K562 (cell line): ENCODE results near the gene PRPH2. TPM values are rescaled to one million over a fixed set of nuclear protein-coding genes. Genes with fewer than 3 reads are reported as not detected.

Experiments
- CHD1 ChIP-seq: fragments of 200-600 bp; sonication (generic); IDR thresholded peaks from one replicate; pipeline ENCODE4 v1.6.1; 2012; ENCODE audit warnings: mild to moderate bottlenecking, moderate library complexity, low read length, inconsistent platforms
- DPF2 ChIP-seq: fragments of 450-650 bp; IDR thresholded peaks from 2 replicates; pipeline ENCODE4 v1.6.1; 2016
- E2F1 ChIP-seq: sonication (generic); formaldehyde crosslinking; IDR thresholded peaks from 2 replicates; pipeline ENCODE4 v1.8.1; 2023; ENCODE audit warnings: mild to moderate bottlenecking, missing genetic modification reagents, moderate library complexity
- E2F5 ChIP-seq: sonication (generic); formaldehyde crosslinking; IDR thresholded peaks from 2 replicates; pipeline ENCODE4 v1.8.0; 2022; ENCODE audit warnings: mild to moderate bottlenecking, missing genetic modification reagents
- ILF3 ChIP-seq: fragments of 450-650 bp; IDR thresholded peaks from 2 replicates; pipeline ENCODE4 v1.6.1; 2018; ENCODE audit warnings: antibody characterized with exemption, mild to moderate bottlenecking, moderate library complexity, borderline replicate concordance
- NONO ChIP-seq, 2 experiments: fragments of 200-400 bp in 1 of 2; fragments of 450-650 bp in 1 of 2; formaldehyde crosslinking in 1 of 2; IDR thresholded peaks; 2 replicates each; pipeline ENCODE4 v1.6.1; 2017; ENCODE audit warnings: low read depth in 2 of 2, mild to moderate bottlenecking in 2 of 2, moderate library complexity in 2 of 2, low read length in 1 of 2
- NR2C2 ChIP-seq, 2 experiments: fragments of 200-800 bp in 1 of 2; sonication (Bioruptor generic) in 1 of 2; sonication (generic) in 1 of 2; formaldehyde crosslinking in 1 of 2; IDR thresholded peaks; 2 replicates each; pipeline versions ENCODE4 v1.6.1 to v1.8.0; 2016 to 2022; ENCODE audit warnings: mild to moderate bottlenecking in 1 of 2, missing compliant biosample characterization in 1 of 2, missing genetic modification characterization in 1 of 2, missing genetic modification reagents in 1 of 2
- PHF8 ChIP-seq: fragments of 200-600 bp; sonication (generic); IDR thresholded peaks from 2 replicates; pipeline ENCODE4 v1.6.1; 2012; ENCODE audit warnings: mixed run types, mild to moderate bottlenecking, inconsistent platforms, low read length, moderate library complexity, borderline replicate concordance
- RB1 ChIP-seq: fragments of 450-650 bp; IDR thresholded peaks from 2 replicates; pipeline ENCODE4 v1.6.1; 2017; ENCODE audit warnings: low read depth, mild to moderate bottlenecking
- RERE ChIP-seq: sonication (generic); formaldehyde crosslinking; IDR thresholded peaks from 2 replicates; pipeline ENCODE4 v1.8.0; 2023; ENCODE audit warnings: missing genetic modification reagents, mild to moderate bottlenecking, borderline replicate concordance
- SIX5 ChIP-seq, 2 experiments: IDR thresholded peaks; 2 replicates each; pipeline ENCODE4 v1.6.1; 2011; ENCODE audit warnings: low read length in 2 of 2, borderline replicate concordance in 1 of 2, low read depth in 1 of 2, mild to moderate bottlenecking in 1 of 2, moderate library complexity in 1 of 2; ENCODE audit not compliant: insufficient read depth in 1 of 2
- SMC3 ChIP-seq: conservative IDR thresholded peaks from 2 replicates; pipeline ENCODE4 v1.6.1; 2011; ENCODE audit warnings: low read depth, low read length, improper control_type of control experiment; ENCODE audit not compliant: insufficient read depth
- VEZF1 ChIP-seq: fragments of 200-800 bp; sonication (Bioruptor generic); IDR thresholded peaks from 2 replicates; pipeline ENCODE4 v1.6.1; 2017; ENCODE audit warnings: missing genetic modification characterization, missing compliant biosample characterization
- ZNF133 ChIP-seq: fragments of 250-450 bp; sonication (Bioruptor Pico); IDR thresholded peaks from 2 replicates; pipeline ENCODE4 v1.4.0; 2020; ENCODE audit warnings: mild to moderate bottlenecking
- ZNF655 ChIP-seq: fragments of 250-450 bp; sonication (Bioruptor Pico); IDR thresholded peaks from 2 replicates; pipeline ENCODE4 v1.5.0; 2021
- polyA plus RNA-seq, 8 experiments: library from polyadenylated mRNA; depleted of rRNA in 4 of 8; stranded (reverse) in 5 of 8; unstranded in 3 of 8; fragments of >200 nt; fragmentation: Nextera tagmentation in 2 of 8; fragmentation: Illumina TruSeq in 1 of 8; extraction: Ambion mirVana in 2 of 8; extraction: Trizol in 1 of 8; gene quantifications; 2 replicates each; pipeline versions ENCODE4 v1.2.1 to v1.2.3, GENCODE V29; 2011 to 2014; ENCODE audit warnings: inconsistent platforms in 1 of 8, missing spikeins in 1 of 8
- total RNA-seq, 7 experiments: library from RNA; depleted of rRNA in 6 of 7; stranded (reverse); fragments of >200 nt in 6 of 7; fragmentation: Illumina TruSeq in 2 of 7; extraction: Trizol in 2 of 7; gene quantifications; 2 replicates each; pipeline versions ENCODE4 v1.2.1 to v1.2.3, GENCODE V29; 2011 to 2021; ENCODE audit warnings: low replicate concordance in 1 of 7
- TF ChIP-seq, protein P1 (sequence below): fragments of 250-450 bp; sonication (Bioruptor Pico); IDR thresholded peaks from 2 replicates; pipeline ENCODE4 v1.9.0; 2021; ENCODE audit warnings: mild to moderate bottlenecking

The PRPH2 gene
- total and polyA plus RNA-seq, 9 of the 15 experiments (the other 6 are each of a cell fraction or from before 2014, with no cell fraction given): 0.03 to 0.11 (median 0.03) TPM; not detected in 5

DNA sequence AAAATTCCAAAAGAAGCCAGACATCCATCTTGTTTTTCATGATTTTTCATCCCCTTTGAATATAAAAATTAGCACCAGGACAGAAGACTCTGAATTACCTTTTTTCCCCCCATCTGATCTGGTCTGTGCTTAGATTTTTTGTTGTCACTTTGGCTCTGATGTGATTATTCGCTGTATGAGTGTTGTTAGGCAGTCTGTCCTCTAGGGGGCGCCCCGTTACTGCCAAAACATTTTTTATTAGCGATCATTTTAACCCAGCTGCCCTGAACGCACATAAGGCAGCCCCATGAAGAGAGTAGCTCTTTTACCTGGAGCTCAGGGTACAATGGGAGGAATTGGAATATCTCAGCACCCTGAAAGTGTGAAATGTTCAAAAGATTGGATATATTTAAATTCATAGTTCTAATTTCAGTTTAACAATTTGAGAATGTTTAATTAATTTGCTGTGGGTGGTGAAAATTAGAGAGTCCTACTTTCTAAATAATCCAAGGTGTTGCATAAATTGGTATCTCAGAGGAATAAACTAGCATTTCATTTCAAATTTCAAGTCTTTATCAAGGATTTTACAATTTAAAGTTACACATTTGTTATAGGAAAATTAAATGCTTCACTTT, 60.8 kb downstream of the PRPH2 start (continued):
- TF ChIP-seq RERE (CRISPR knock-in tag): no peak
- no peak for TF ChIP-seq PHF8
- no peak for TF ChIP-seq SIX5 (IDR thresholded peaks at IDR 0.05; ENCODE audit: borderline replicate concordance in 1 of 2, insufficient read depth in 1 of 2, low read depth in 1 of 2, low read length in 2 of 2)
- no peak for TF ChIP-seq CHD1
- no peak for TF ChIP-seq E2F1 (CRISPR knock-in tag)
- TF ChIP-seq, protein P1, sequence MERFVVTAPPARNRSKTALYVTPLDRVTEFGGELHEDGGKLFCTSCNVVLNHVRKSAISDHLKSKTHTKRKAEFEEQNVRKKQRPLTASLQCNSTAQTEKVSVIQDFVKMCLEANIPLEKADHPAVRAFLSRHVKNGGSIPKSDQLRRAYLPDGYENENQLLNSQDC (CRISPR knock-in tag): no peak
- TF ChIP-seq DPF2: no peak
- peak; percentile 58; the same call in 1 of the 2 replicates for TF ChIP-seq RB1
- TF ChIP-seq ILF3: no peak
- TF ChIP-seq E2F5: no peak
- no peak for TF ChIP-seq ZNF133 (CRISPR knock-in tag)
- no peak for TF ChIP-seq VEZF1 (CRISPR knock-in tag)
- no peak for TF ChIP-seq ZNF655 (CRISPR knock-in tag)
- TF ChIP-seq NR2C2 (CRISPR knock-in tag; IDR thresholded peaks at IDR 0.05): no peak
- TF ChIP-seq NR2C2 (tag; IDR thresholded peaks at IDR 0.05): no peak
- TF ChIP-seq SMC3: peak; percentile 93
- TF ChIP-seq NONO (IDR thresholded peaks at IDR 0.05; ENCODE audit: low read depth in 2 of 2, low read length in 1 of 2): no peak
